ENCODE measurements around the gene TMEM179B. TPM values are rescaled to one million over a fixed set of nuclear protein-coding genes. Genes with fewer than 3 reads are reported as not detected.

Gene TMEM179B
- total and polyA plus RNA-seq, 12 donors, result 9.4 to 54.4 (median 19.7) TPM

GRCh38 chr11:62839050-62839945, 52.1 kb downstream of the TMEM179B start, which contains the start of gene WDR74:
TSS of gene WDR74 (minus strand) at chr11:62839590. CDS start at chr11:62839570, 20 bp downstream.
- intact Hi-C loops (cut with DNase I), result loop anchor here in 5 of 10 donors (2.0 to 10.0 kb wide), 5 partner anchors 34 to 234 kb away; partner anchors contain the start of genes MTA2 (in 1 of the 5), NXF1 (in 1 of the 5), TMEM179B (in 1 of the 5) and TMEM223 (in 1 of the 5)
- H3K4me3 ChIP-seq, result peak within 1 kb of the TSS; percentile 63 to 99 (median 78)
- DNase-seq (peak; percentile 93), ATAC-seq (peak; percentile 77 to 80 (median 79))
- no peaks in the 10 kb centered on the region for H3K9me3 ChIP-seq
- peak within 1 kb of the TSS; percentile 92 to 98 (median 97) for H3K27ac ChIP-seq
- peaks cover 0 to 39% (median 24%) of the 10 kb centered on the region in 9 donors for H3K4me1 ChIP-seq
- 0 to 1% methylated on average over 62 of the region's 62 CpGs for WGBS, 2 donors
- H3K27me3 ChIP-seq, result no peaks in the 10 kb centered on the region
- no peak for TF ChIP-seq CTCF (IDR thresholded peaks at IDR 0.05)
- peaks cover 0 to 37% (median 20%) of the 10 kb centered on the region in 9 donors for H3K36me3 ChIP-seq

Small RNAs within 50 kb of the gene (microRNA-seq; reads per million reads assigned to microRNA genes)
- gene MIR6514 (2.6 to 3.6 reads per million in 2 donors), gene MIR6748 (0 reads per million in 2 donors)

Other genes starting within 250 kb of the TMEM179B start
Only the 30 nearest of the 31 such genes appear.
- 1,000 to 10,000 TPM in 5 of 10 donors, 100 to 1,000 TPM in 5; 784 to 1,131 (median 1,002) TPM for gene EEF1G, start 213.5 kb upstream of the TMEM179B start, total RNA-seq
- gene EEF1G, start 213.5 kb upstream of the TMEM179B start, polyA plus RNA-seq, result 1,000 to 10,000 TPM in 1 of 2 donors, 100 to 1,000 TPM in 1; 555 to 1,173 TPM
- gene TUT1, start 195.9 kb upstream of the TMEM179B start, total RNA-seq, result 10 to 100 TPM in 8 of 10 donors, 1 to 10 TPM in 2; 8.2 to 17.9 (median 12.3) TPM
- 10 to 100 TPM in 1 of 2 donors, 1 to 10 TPM in 1; 9.3 to 19.2 TPM for gene TUT1, start 195.9 kb upstream of the TMEM179B start, polyA plus RNA-seq
- 10 to 100 TPM; 25.0 to 45.3 (median 29.8) TPM for gene MTA2, start 185.5 kb upstream of the TMEM179B start, total RNA-seq
- gene MTA2, start 185.5 kb upstream of the TMEM179B start, polyA plus RNA-seq, result 10 to 100 TPM; 22.1 to 35.3 TPM
- 10 to 100 TPM in 8 of 10 donors, 1 to 10 TPM in 2; 7.7 to 27.2 (median 15.2) TPM for gene EML3, start 174.6 kb upstream of the TMEM179B start, total RNA-seq
- 10 to 100 TPM; 18.9 to 50.4 TPM for gene EML3, start 174.6 kb upstream of the TMEM179B start, polyA plus RNA-seq
- gene ROM1, start 174.1 kb upstream of the TMEM179B start, total RNA-seq, result 1 to 10 TPM in 8 of 10 donors, under 1 TPM in 2; 0.81 to 4.4 (median 1.8) TPM
- gene ROM1, start 174.1 kb upstream of the TMEM179B start, polyA plus RNA-seq, result 1 to 10 TPM; 5.3 to 6.6 TPM
- 10 to 100 TPM in 7 of 10 donors, 1 to 10 TPM in 3; 6.8 to 20.7 (median 10.6) TPM for gene B3GAT3, start 165.4 kb upstream of the TMEM179B start, total RNA-seq
- 10 to 100 TPM; 29.5 to 41.2 TPM for gene B3GAT3, start 165.4 kb upstream of the TMEM179B start, polyA plus RNA-seq
- gene GANAB, start 140.8 kb upstream of the TMEM179B start, total RNA-seq, result 100 to 1,000 TPM in 3 of 10 donors, 10 to 100 TPM in 7; 84.0 to 148 (median 96.7) TPM
- 10 to 100 TPM; 53.2 to 87.2 TPM for gene GANAB, start 140.8 kb upstream of the TMEM179B start, polyA plus RNA-seq
- 10 to 100 TPM in 8 of 10 donors, 1 to 10 TPM in 2; 9.7 to 15.0 (median 10.9) TPM for gene INTS5, start 134.1 kb upstream of the TMEM179B start, total RNA-seq
- gene INTS5, start 134.1 kb upstream of the TMEM179B start, polyA plus RNA-seq, result 1 to 10 TPM; 2.8 to 8.3 TPM
- gene C11orf98, start 122.2 kb upstream of the TMEM179B start, total RNA-seq, result 10 to 100 TPM; 25.8 to 41.5 (median 30.0) TPM
- gene C11orf98, start 122.2 kb upstream of the TMEM179B start, polyA plus RNA-seq, result 100 to 1,000 TPM in 1 of 2 donors, 10 to 100 TPM in 1; 75.9 to 210 TPM
- 1 to 10 TPM; 2.4 to 7.7 (median 4.2) TPM for gene CSKMT, start 122.1 kb upstream of the TMEM179B start, total RNA-seq
- gene CSKMT, start 122.1 kb upstream of the TMEM179B start, polyA plus RNA-seq, result 10 to 100 TPM in 1 of 2 donors, 1 to 10 TPM in 1; 8.8 to 15.7 TPM
- gene UQCC3, start 115.7 kb upstream of the TMEM179B start, total RNA-seq, result 1 to 10 TPM; 3.9 to 9.5 (median 5.5) TPM
- gene UQCC3, start 115.7 kb upstream of the TMEM179B start, polyA plus RNA-seq, result 10 to 100 TPM; 18.0 to 23.0 TPM
- gene LBHD1, start 115.1 kb upstream of the TMEM179B start, total RNA-seq, result 1 to 10 TPM; 1.6 to 4.9 (median 3.0) TPM
- gene LBHD1, start 115.1 kb upstream of the TMEM179B start, polyA plus RNA-seq, result 1 to 10 TPM; 1.6 to 6.4 TPM
- 100 to 1,000 TPM in 1 of 10 donors, 10 to 100 TPM in 9; 57.8 to 100 (median 81.2) TPM for gene UBXN1, start 108.3 kb upstream of the TMEM179B start, total RNA-seq
- 100 to 1,000 TPM in 1 of 2 donors, 10 to 100 TPM in 1; 83.1 to 175 TPM for gene UBXN1, start 108.3 kb upstream of the TMEM179B start, polyA plus RNA-seq
- 1 to 10 TPM; 2.0 to 9.5 (median 2.6) TPM for gene LRRN4CL, start 97.9 kb upstream of the TMEM179B start, total RNA-seq
- gene LRRN4CL, start 97.9 kb upstream of the TMEM179B start, polyA plus RNA-seq, result 1 to 10 TPM; 1.9 to 2.8 TPM
- gene BSCL2, start 80.0 kb upstream of the TMEM179B start, total RNA-seq, result 10 to 100 TPM in 9 of 10 donors, 1 to 10 TPM in 1; 8.5 to 26.8 (median 15.7) TPM
- 10 to 100 TPM; 31.4 to 83.0 TPM for gene BSCL2, start 80.0 kb upstream of the TMEM179B start, polyA plus RNA-seq
- gene GNG3, start 79.7 kb upstream of the TMEM179B start, total RNA-seq, result under 1 TPM in 4 of 10 donors, not detected in 6; 0.26 to 0.34 (median 0.31) TPM
- under 1 TPM in 1 of 2 donors, not detected in 1; 0.16 TPM for gene GNG3, start 79.7 kb upstream of the TMEM179B start, polyA plus RNA-seq
- 10 to 100 TPM; 26.9 to 40.9 (median 33.4) TPM for gene HNRNPUL2, start 59.9 kb upstream of the TMEM179B start, total RNA-seq
- gene HNRNPUL2, start 59.9 kb upstream of the TMEM179B start, polyA plus RNA-seq, result 10 to 100 TPM; 21.4 to 35.3 TPM
- 10 to 100 TPM in 9 of 10 donors, 1 to 10 TPM in 1; 9.4 to 16.2 (median 12.9) TPM for gene TTC9C, start 58.9 kb upstream of the TMEM179B start, total RNA-seq
- gene TTC9C, start 58.9 kb upstream of the TMEM179B start, polyA plus RNA-seq, result 10 to 100 TPM; 20.3 to 20.8 TPM
- 10 to 100 TPM in 4 of 10 donors, 1 to 10 TPM in 6; 7.5 to 14.9 (median 9.6) TPM for gene ZBTB3, start 33.2 kb upstream of the TMEM179B start, total RNA-seq
- 1 to 10 TPM; 2.2 to 8.6 TPM for gene ZBTB3, start 33.2 kb upstream of the TMEM179B start, polyA plus RNA-seq
- 10 to 100 TPM; 30.9 to 57.0 (median 42.9) TPM for gene POLR2G, start 25.8 kb upstream of the TMEM179B start, total RNA-seq
- gene POLR2G, start 25.8 kb upstream of the TMEM179B start, polyA plus RNA-seq, result 100 to 1,000 TPM in 1 of 2 donors, 10 to 100 TPM in 1; 42.1 to 134 TPM
- gene TAF6L, start 16.0 kb upstream of the TMEM179B start, total RNA-seq, result 10 to 100 TPM in 3 of 10 donors, 1 to 10 TPM in 7; 7.7 to 14.7 (median 9.0) TPM
- 10 to 100 TPM; 12.7 to 18.9 TPM for gene TAF6L, start 16.0 kb upstream of the TMEM179B start, polyA plus RNA-seq
- 10 to 100 TPM; 21.9 to 28.6 (median 23.5) TPM for gene TMEM223, start 4.6 kb downstream of the TMEM179B start, total RNA-seq
- 10 to 100 TPM; 30.9 to 75.3 TPM for gene TMEM223, start 4.6 kb downstream of the TMEM179B start, polyA plus RNA-seq
- 10 to 100 TPM; 28.3 to 58.7 (median 36.7) TPM for gene NXF1, start 18.0 kb downstream of the TMEM179B start, total RNA-seq
- 10 to 100 TPM; 66.6 to 96.7 TPM for gene NXF1, start 18.0 kb downstream of the TMEM179B start, polyA plus RNA-seq
- gene STX5, start 44.6 kb downstream of the TMEM179B start, total RNA-seq, result 10 to 100 TPM; 16.8 to 27.0 (median 19.0) TPM
- gene STX5, start 44.6 kb downstream of the TMEM179B start, polyA plus RNA-seq, result 10 to 100 TPM; 13.6 to 31.9 TPM
- not detected for gene TEX54, start 45.4 kb downstream of the TMEM179B start, total RNA-seq
- gene TEX54, start 45.4 kb downstream of the TMEM179B start, polyA plus RNA-seq, result not detected
- gene WDR74, start 52.2 kb downstream of the TMEM179B start, total RNA-seq, result 10 to 100 TPM; 17.7 to 31.2 (median 22.9) TPM
- 10 to 100 TPM; 48.3 to 62.4 TPM for gene WDR74, start 52.2 kb downstream of the TMEM179B start, polyA plus RNA-seq
- gene SLC3A2, start 93.5 kb downstream of the TMEM179B start, total RNA-seq, result 10 to 100 TPM; 32.0 to 78.4 (median 42.6) TPM
- 100 to 1,000 TPM in 1 of 2 donors, 10 to 100 TPM in 1; 36.2 to 110 TPM for gene SLC3A2, start 93.5 kb downstream of the TMEM179B start, polyA plus RNA-seq
- gene CHRM1, start 134.0 kb downstream of the TMEM179B start, total RNA-seq, result not detected
- gene CHRM1, start 134.0 kb downstream of the TMEM179B start, polyA plus RNA-seq, result not detected
- gene SLC22A6, start 197.6 kb downstream of the TMEM179B start, total RNA-seq, result not detected
- not detected for gene SLC22A6, start 197.6 kb downstream of the TMEM179B start, polyA plus RNA-seq
- gene SLC22A8, start 228.4 kb downstream of the TMEM179B start, total RNA-seq, result not detected
- gene SLC22A8, start 228.4 kb downstream of the TMEM179B start, polyA plus RNA-seq, result not detected

Measured in heart right ventricle (tissue), 16 donors.